Measurements from ENCODE around the gene ACOXL.

DNA sequence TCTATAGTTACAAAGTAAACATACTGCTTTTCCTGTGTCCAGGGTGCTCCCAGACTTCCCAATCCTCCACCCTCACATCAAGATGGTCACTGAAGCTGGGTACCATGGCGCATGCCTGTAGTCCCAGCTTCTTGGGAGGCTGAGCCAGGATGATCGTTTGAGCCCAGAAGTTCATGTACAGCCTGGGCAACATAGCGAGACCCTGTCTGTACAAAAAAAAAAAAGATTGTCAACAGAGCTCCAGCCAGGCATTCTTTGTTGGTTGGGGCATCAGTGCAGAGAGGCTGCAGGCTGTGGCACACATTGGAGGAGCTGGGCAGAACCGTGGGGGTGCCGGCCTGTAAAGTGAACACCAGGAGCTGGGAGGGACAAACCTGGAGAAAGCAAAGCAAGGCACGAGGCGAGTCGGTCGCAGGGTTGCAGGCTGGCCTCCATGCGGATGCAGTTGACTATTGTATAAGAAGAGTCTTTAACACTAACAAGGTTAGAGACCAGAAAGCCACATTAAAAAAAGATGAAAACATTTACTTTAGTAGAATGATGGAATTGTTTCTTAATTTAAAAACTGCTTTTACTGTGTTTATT is 51.8 kb downstream of the ACOXL start:
- TF ChIP-seq, protein P1, sequence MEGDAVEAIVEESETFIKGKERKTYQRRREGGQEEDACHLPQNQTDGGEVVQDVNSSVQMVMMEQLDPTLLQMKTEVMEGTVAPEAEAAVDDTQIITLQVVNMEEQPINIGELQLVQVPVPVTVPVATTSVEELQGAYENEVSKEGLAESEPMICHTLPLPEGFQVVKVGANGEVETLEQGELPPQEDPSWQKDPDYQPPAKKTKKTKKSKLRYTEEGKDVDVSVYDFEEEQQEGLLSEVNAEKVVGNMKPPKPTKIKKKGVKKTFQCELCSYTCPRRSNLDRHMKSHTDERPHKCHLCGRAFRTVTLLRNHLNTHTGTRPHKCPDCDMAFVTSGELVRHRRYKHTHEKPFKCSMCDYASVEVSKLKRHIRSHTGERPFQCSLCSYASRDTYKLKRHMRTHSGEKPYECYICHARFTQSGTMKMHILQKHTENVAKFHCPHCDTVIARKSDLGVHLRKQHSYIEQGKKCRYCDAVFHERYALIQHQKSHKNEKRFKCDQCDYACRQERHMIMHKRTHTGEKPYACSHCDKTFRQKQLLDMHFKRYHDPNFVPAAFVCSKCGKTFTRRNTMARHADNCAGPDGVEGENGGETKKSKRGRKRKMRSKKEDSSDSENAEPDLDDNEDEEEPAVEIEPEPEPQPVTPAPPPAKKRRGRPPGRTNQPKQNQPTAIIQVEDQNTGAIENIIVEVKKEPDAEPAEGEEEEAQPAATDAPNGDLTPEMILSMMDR (IDR thresholded peaks at IDR 0.05), result no peak
- no peak for TF ChIP-seq POLR2A (IDR thresholded peaks at IDR 0.05)

Data from testis (tissue), 2 donors.